T-helper 2 cell (primary cell): ENCODE data around the gene LIPE.

Experiments used
- DNase-seq, 5 experiments: peaks; one replicate each; pipeline versions ENCODE4 v3.0.0 to v3.0.0-alpha.2; 2012 to 2022

The LIPE gene

GRCh38 chr19:42442833-42443232 is 15.6 kb upstream of the LIPE start, which contains the start of gene CXCL17:
TSS of gene CXCL17 (minus strand) at chr19:42442946. CDS start at chr19:42442832, 114 bp downstream.
- no peak for DNase-seq

DNA sequence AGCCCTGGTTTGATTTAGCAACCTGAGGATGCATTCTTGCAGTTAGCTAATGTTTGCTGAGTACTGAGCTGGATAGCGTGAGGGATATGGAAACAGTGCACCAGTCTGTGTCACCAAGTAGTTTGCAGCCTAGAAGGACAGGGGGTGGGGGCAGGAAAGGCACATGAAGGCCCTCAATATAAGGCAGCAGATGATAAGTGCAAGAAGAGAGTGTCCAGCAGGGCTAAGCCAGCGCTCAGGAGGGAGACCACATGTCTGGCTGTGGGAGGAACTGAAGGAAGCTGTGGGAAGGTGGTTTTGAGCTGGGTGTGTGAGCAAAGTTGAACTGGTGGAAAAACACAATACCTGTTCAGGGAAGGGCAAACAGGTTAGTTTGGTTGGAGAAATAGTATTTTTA is 13.9 kb upstream of the LIPE start:
- peak in 1 of 5 experiments; percentile 32 for DNase-seq

DNA sequence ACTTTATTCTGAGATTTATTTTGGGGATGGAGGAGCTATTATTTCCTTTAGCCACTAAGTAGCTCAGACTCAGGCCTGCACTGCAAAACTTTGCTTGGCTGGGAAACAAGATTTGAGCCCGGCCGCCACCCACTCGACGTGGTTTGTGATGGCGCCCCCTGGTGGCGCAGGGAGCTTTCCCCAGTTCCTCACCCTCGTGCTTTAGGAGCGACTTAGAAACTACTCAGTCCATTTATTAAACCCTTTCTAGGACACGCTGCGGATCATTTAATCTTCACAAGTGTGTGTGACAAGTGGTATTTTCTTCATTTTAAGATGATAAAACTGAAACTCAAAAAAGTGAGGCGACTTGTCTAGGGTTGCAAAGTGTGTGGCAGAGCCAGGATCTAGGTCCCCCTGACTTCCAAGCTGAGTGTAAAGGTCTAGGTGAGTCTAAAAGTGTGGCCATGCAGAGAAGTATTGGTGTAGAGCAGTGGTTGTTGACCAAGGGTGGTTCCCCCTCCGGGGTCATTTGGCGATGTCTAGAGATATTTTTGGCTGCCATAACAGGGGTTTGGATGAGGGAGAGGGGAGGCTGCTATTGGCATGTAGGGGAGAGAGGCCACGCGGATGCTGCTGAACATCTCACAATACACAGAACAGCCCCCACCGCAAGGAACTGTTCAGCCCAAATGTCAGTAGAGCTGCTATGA is 13.3 kb upstream of the LIPE start:
- peak; percentile 53 to 76 (median 71) for DNase-seq

- DNase-seq, result no peak
These were observed 8.8 kb upstream of the LIPE start for GRCh38 chr19:42436006-42436405.

DNA sequence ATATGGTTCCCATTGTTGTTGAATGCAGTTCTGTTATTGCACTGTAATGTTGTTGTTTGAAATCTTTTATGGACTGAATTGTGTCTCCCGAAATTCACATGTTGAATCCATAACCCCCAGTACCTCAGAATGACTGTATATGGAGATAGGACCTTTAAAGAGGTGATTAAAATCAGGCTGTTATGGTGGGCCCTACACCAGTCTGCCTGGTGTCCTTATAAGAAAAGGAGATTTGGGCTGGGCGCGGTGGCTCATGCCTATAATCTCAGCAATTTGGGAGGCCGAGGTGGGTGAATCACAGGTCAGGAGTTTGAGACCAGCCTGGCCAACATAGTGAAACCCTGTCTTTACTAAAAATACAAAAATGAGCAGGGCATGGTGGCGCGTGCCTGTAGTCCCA is 8.1 kb upstream of the LIPE start:
- no peak for DNase-seq

DNA sequence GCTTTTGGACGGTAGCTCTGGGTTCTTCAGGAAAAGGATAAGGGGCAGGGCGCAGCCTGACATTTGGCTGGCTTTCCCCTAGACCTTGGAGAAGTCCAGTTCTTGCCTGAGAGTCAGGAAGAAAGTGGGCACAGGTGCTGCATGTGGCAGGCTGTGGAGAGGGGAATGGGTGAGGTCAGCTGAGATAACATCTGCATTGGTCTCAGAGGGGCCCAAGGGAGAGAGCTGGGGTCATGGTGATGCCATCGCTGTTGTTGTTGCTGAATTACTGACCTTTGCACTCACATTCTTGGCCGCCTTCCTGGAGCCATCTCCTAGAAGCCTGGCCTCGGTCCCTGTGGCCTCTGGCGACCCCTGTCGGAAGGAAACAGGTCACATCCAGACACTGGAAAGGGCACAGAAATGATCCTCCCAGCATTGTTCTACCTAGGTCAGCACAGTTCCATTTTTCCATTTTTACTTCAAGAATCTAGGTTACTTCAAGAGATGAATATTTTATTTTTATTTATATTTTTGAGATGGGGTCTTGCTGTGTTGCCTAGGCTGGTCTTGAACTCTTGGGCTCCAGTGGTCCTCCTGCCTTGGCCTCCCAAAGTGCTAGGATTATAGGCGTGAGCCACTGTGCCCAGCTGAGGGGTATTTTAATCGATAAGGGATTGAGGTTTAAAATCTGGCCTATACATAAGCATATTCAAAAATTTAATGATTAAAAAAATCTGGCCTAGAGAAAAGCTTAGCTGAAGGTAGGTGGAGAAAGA is 6.5 kb upstream of the LIPE start:
- DNase-seq, result peak; percentile 27 to 65 (median 51)

GRCh38 chr19:42431486-42431885 is 4.3 kb upstream of the LIPE start:
- no peak for DNase-seq

DNA sequence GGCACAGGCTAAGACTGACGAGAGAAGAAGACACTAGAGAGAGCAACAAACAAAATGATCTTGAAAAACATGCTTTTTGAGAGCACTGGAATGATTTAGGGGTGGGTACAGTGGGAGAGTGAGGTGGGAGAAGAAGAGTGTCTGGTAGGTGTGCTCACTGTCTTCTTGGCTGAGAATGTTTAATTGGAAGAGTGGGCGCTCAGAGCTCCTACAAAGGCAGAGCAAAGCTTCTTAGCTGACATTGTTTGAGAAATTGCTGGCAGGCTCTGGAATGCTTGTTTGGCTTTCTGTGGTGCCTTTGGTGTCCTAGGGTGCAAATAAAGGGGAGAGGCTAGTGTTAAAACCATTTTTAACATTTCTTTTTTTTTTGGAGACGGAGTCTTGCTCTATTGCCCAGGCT is 1.5 kb upstream of the LIPE start:
- DNase-seq, result no peak

DNA sequence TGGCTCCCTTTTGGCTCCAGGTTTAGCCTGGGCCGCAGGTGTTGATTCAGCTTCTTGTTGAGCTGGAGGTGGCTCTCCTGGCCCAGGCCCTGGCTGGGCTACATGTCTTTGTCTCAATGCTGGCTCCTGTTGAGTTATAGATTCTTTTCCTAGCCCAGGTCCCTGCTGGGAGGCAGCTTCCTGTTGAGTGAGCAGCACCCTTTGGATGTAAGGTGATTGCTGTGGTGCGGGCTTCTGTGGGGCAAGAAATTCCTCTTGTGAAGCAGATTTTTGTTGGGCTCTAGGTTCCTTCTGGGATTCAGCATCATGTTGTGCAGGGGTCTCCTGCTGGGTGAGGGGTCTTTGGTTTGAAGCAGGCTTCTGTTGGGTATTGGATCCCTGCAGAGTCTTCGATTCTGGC is 545 bp downstream of the LIPE start:
- no peak for DNase-seq

- DNase-seq, result no peak
These were observed 2.5 kb downstream of the LIPE start for GRCh38 chr19:42424712-42425131.

- no peak for DNase-seq
These were observed 2.9 kb downstream of the LIPE start for GRCh38 chr19:42424345-42424707.

GRCh38 chr19:42423462-42424344 is 3.5 kb downstream of the LIPE start:
- DNase-seq, result peak; percentile 79 to 95 (median 89)

GRCh38 chr19:42422901-42423461 is 4.2 kb downstream of the LIPE start:
- DNase-seq, result peak in 3 of 5 experiments; percentile 27 to 62 (median 62)

DNA sequence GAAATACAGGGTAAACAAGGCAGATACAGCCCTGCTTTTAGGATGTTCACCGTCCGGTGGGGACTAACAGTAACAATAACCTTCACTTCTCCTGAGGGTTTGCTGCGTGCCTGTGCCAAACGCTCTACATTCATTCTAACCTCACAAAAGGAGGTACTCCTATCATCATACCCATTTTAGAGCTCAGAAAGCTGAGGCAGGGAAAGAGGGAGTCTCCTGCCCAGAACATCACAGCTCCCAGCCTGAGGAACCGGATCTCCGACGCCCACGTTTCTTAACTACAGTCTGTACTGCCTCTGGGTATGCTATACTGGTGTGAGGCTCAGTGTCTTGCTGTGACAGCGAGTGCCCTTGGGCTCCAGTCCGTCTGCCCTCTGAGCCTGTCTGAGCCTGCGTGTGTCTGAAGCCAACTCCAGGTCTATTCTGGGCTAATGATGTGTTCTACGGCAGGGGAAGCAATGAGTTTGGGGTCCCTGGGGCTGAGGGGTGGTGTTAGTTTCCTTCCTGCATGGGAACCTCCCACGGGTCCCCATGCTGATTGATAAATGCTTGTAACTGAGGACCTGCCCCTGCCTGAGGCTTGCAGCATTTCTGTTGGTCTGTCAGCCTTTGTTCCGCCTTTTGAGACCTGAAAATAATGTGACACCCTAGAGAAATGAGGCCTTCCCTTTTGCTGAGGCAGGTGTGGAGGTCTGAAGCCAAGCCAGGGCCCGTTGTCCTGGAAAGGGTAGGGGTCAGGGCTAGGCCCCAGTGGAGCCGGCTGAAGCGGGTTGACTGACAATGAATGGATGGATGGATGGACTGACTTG is 4.9 kb downstream of the LIPE start:
- peak in 1 of 5 experiments; percentile 16 for DNase-seq

DNA sequence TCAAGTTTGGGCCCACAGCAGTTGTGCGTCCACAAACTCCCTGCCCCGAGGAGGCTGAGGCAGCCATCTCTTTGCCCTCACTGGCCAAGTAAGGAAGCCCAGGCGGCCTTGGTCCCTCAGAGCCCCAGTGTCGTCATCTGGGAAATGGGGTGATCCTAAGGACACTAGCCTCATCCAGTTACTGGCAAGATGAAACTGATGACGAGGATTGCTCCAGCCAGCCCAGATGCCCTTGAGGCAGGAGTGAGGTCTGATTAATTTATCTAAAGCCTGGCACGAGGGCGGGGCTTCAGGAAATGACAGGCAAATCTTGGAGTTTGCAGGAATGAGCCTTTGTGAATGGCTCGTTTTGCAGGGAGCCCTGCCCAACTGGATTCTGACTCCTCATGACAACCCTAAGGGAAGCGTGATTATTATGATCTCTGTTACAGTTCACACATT is 5.6 kb downstream of the LIPE start:
- DNase-seq, result no peak

- no peak for DNase-seq
These were observed 6.1 kb downstream of the LIPE start for GRCh38 chr19:42421101-42421500.

DNA sequence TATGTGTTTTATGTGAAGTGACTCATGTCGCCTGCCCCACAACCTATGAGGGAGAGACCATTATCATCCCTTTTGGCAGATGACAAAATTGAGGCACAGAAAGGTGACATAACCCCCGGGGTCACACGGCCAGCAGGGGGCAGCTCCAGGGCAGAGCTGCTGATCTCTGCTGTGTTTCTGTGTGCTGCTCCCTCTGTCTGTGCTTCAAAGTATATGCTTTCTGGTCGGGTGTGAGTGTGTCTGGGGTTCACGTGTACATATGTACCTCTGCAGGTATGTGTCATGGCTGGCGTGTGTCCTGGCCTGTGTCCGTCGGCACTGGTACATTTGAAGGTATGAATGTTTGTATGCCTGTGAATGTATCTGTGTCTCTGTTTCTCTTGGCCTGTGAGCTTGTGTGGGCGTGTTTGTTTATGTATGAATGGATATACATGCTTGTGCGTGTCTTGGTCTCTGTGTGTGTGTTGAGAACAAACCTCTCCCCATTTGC is 7.1 kb downstream of the LIPE start:
- DNase-seq, result peak; percentile 55 to 87 (median 71)

- no peak for DNase-seq
These were observed 7.9 kb downstream of the LIPE start for GRCh38 chr19:42419309-42419708.

DNA sequence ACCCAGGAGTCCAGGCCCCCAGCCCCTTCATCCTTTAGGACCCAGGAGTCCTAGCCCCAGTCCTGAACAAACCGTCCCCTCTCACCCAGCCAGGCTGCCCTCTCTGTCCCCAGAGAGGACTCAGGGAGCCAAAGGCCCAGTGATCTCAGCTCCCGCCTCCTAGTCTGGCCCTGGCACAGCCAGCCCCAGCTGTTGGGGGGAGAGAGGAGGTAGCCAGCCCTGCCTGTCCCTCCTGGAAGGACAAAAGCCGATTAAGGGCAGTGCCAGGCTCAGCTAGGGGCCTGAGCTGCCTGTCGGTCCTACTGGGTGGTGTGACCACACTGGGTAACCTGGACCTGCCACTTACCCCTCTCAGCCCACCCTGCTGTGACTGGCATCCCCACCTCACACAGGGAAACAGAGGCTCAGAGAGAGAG is 14.5 kb downstream of the LIPE start:
- DNase-seq, result no peak

DNA sequence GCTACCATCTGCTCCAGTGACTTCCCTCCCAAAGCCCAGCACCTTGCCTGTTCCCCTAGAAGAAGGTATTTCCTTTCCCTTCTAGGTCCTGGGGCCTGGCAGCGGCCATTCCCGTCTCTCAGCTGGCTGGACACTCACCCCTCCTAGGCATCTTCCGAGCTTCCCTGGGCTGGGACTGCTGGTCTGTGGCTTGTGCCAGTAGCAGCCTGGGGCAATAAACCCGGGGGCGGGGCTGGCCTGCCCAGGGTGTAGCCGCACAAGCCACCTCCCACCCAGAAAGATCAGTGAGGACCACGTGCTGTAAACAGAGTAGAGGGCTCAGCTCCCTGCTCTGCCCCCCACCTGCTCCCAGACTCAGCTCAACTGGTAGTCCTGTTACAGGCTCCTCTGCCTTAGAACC is 15.0 kb downstream of the LIPE start:
- no peak for DNase-seq

- DNase-seq, result no peak
These were observed 15.5 kb downstream of the LIPE start for GRCh38 chr19:42411581-42412178.
